Osteocyte (in vitro differentiated cells): ENCODE data around the gene DLG2. TPM values are rescaled to one million over a fixed set of nuclear protein-coding genes. Genes with fewer than 3 reads are reported as not detected.

ENCODE experiments used
- DNase-seq: peaks from one replicate; pipeline ENCODE4 v3.0.0; 2021; ENCODE audit warnings: mixed read lengths; ENCODE audit not compliant: unreplicated experiment; ENCODE audit errors: extremely low spot score
- H3K27ac Mint-ChIP-seq: one replicate; pipeline ENCODE4 v1.8.0; 2021; ENCODE audit warnings: mild to moderate bottlenecking, mixed read lengths; ENCODE audit not compliant: unreplicated experiment
- H3K27me3 Mint-ChIP-seq: one replicate; pipeline ENCODE4 v1.8.0; 2021; ENCODE audit warnings: mixed read lengths; ENCODE audit not compliant: unreplicated experiment
- H3K36me3 Mint-ChIP-seq: one replicate; pipeline ENCODE4 v1.8.0; 2021; ENCODE audit warnings: mixed read lengths; ENCODE audit not compliant: unreplicated experiment
- H3K4me1 Mint-ChIP-seq: one replicate; pipeline ENCODE4 v1.8.0; 2021; ENCODE audit warnings: mixed read lengths; ENCODE audit not compliant: unreplicated experiment
- H3K4me3 Mint-ChIP-seq: one replicate; pipeline ENCODE4 v1.8.0; 2021; ENCODE audit warnings: mild to moderate bottlenecking, moderate library complexity, mixed read lengths; ENCODE audit not compliant: unreplicated experiment
- H3K9me3 Mint-ChIP-seq: one replicate; pipeline ENCODE4 v1.8.0; 2021; ENCODE audit warnings: mixed read lengths; ENCODE audit not compliant: unreplicated experiment
- CTCF ChIP-seq: fragments of 200-600 bp; sonication (generic); IDR thresholded peaks from 2 replicates; pipeline ENCODE4 v1.5.0; 2021; ENCODE audit warnings: antibody characterized with exemption, mild to moderate bottlenecking, moderate library complexity
- total RNA-seq: library from RNA; stranded (reverse); gene quantifications from 2 replicates; pipeline ENCODE4 v1.2.1, GENCODE V29; 2021

The DLG2 gene
- total RNA-seq, 1 donor from 2014 or later: 2.1 TPM

DNA sequence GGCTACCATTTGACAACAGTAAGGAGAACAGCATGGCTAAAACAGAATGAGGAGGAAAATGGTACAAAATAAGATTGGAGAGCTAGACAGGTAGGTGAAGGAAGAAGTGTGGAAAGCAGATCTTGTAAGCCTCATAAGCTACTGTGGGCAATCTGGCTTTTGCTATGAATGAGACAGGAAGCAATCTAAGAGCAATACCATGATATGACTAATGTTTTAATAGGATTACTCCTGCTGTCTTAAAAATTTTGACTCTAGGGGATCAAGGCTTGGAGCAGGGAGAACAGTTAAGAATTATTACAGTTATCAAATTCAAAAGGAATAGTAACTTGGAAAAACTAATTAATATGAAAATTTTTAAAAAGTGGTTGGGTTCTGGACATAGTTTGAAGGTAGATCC is 1174.9 kb downstream of the DLG2 start:
- H3K4me1 Mint-ChIP-seq: no peaks in the 10 kb centered on the region
- TF ChIP-seq CTCF: no peak
- no peak overlapping the region for H3K4me3 Mint-ChIP-seq

DNA sequence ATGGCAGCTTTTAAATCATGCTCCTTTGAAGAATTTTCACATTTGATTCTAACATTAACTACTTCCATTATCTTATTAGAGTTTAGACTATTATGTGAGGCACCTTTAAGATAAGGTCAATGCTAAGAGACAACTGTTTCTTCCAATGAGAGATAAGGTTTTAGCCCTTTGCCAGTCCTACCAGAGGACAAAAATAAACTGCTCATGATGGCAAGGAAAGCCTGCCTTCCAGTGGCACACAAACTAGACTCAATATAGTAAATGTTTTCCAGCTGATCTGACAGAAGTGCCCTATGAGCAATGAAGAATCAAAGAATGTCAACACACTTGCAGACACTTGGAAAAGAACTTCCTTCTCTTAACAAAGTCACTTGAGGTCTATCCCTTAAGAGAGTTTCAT is 1188.6 kb downstream of the DLG2 start:
- no peak for TF ChIP-seq CTCF
- H3K27ac Mint-ChIP-seq: no peak overlapping the region
- no peak for DNase-seq
- H3K27me3 Mint-ChIP-seq: peaks cover 4% of the 10 kb centered on the region
- H3K4me3 Mint-ChIP-seq: no peak overlapping the region
- H3K4me1 Mint-ChIP-seq: no peaks in the 10 kb centered on the region
- no peaks in the 10 kb centered on the region for H3K9me3 Mint-ChIP-seq
- no peaks in the 10 kb centered on the region for H3K36me3 Mint-ChIP-seq

More for the DNA sequence above, 1174.9 kb downstream of the DLG2 start:
- no peaks in the 10 kb centered on the region for H3K27me3 Mint-ChIP-seq
- H3K27ac Mint-ChIP-seq: no peak overlapping the region
- no peaks in the 10 kb centered on the region for H3K9me3 Mint-ChIP-seq
- no peak for DNase-seq
- no peaks in the 10 kb centered on the region for H3K36me3 Mint-ChIP-seq

DNA sequence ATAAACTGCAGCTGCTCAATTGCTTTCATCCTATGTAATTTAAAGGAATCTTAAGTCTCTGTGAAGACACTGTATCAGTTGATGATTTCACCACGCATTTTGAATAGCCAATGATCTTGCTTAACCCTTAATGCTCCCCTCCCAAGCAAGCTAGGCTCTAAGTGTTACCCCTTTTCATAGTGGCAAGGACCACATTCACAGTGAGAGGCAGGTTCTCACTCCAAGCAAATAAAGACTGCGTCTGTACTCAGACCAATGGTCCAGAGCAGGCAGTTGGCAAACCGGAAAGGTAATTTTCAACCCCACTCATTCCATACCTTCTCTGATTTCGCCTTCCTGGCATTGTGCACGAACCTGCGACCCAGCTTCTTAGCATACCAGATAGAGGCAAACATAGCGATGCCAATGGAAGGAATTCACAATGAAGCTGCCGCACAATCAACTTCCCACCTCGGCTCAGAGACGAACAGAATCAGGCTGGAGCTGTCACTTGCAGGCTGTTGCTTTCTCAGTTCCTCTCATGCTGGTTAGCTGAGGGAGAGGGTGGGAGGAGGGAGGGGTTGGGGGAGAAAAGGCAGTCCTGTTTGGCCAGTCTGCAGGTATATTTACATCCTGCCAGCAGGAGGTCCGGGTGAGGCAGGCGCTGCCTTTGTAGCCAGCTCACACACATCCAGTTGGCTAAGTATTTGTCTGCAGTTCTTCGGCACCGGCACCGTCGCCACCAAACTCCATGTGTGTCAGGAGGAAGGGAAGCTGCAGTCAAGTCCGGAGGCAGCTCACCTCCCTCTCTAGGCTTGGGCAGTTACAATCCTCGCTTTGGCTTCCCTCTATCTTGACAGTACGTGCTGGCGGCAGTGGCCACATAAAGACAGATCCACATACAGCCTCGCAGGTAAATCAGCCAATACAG is 1189.8 kb downstream of the DLG2 start:
- Mint-ChIP-seq H3K27me3 (peaks cover 4% of the 10 kb centered on the region), H3K9me3 (no peaks in the 10 kb centered on the region), H3K36me3 (no peaks in the 10 kb centered on the region), H3K4me3 (no peak overlapping the region), H3K27ac (no peak overlapping the region), H3K4me1 (no peaks in the 10 kb centered on the region)
- TF ChIP-seq CTCF: no peak
- no peak for DNase-seq

- no peaks in the 10 kb centered on the region for H3K27me3 Mint-ChIP-seq
- no peaks in the 10 kb centered on the region for H3K9me3 Mint-ChIP-seq
- no peak overlapping the region for H3K4me3 Mint-ChIP-seq
- no peaks in the 10 kb centered on the region for H3K36me3 Mint-ChIP-seq
- H3K27ac Mint-ChIP-seq: no peak overlapping the region
- no peaks in the 10 kb centered on the region for H3K4me1 Mint-ChIP-seq
- no peak for TF ChIP-seq CTCF
- DNase-seq: no peak
These were observed 1196.5 kb downstream of the DLG2 start for GRCh38 chr11:84430661-84431060.

- no peaks in the 10 kb centered on the region for H3K4me1 Mint-ChIP-seq
- H3K27ac Mint-ChIP-seq: no peak overlapping the region
- H3K36me3 Mint-ChIP-seq: no peaks in the 10 kb centered on the region
- TF ChIP-seq CTCF: no peak
- no peaks in the 10 kb centered on the region for H3K27me3 Mint-ChIP-seq
- DNase-seq: no peak
- no peak overlapping the region for H3K4me3 Mint-ChIP-seq
- no peaks in the 10 kb centered on the region for H3K9me3 Mint-ChIP-seq
These were observed 1201.5 kb downstream of the DLG2 start for GRCh38 chr11:84425673-84426072.
